ENCODE results near the gene SEC23B.

The SEC23B gene

DNA sequence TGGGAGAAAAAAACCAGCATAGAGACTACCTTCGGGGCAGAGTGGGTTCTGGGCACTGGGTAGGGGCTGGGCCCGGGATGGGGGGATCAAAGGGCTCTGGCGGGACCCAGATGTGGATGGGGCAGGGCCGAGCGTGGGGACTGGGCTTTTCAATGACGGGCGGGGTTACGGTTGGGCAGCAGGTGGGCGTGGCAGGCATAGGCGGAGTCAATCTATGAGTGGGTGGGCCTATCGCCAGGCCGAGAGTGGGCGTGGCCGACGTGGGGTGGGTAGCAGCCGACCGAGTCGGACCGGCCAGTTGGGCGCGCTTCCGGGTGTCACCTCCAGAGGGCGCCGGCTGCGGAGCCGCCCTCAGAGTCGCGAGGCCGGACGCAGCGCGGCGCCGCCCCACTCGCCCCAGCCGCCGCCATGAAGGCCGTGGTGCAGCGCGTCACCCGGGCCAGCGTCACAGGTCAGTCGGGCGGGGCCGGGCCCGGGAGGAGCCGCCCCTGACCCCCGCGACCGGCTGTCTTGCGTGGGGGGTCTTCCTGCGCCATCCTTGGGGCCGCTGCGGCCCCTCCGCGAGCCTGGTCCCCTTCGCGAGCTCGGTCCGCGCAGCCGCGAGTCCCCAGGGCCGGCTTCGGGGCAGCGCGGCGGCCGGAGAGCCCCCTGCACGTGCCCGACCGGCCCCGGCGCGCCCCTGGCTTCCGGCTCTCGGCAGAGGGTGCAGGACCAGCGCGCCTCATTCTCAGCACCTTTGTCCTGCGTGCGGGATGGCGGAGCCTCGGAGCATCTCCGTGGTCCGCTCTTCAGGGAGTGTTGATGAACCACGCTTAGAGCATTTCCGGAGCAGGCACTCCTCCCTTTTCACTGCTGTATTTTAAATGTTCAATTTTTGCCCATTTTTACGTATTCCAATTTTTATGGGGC is 80.2 kb downstream of the SEC23B start, which contains the start of gene DTD1:
DTD1 (plus strand) TSS at position 390 of the 909 bp plus-strand sequence; CDS start at position 409, 19 bp downstream.
- TF ChIP-seq, protein P1, sequence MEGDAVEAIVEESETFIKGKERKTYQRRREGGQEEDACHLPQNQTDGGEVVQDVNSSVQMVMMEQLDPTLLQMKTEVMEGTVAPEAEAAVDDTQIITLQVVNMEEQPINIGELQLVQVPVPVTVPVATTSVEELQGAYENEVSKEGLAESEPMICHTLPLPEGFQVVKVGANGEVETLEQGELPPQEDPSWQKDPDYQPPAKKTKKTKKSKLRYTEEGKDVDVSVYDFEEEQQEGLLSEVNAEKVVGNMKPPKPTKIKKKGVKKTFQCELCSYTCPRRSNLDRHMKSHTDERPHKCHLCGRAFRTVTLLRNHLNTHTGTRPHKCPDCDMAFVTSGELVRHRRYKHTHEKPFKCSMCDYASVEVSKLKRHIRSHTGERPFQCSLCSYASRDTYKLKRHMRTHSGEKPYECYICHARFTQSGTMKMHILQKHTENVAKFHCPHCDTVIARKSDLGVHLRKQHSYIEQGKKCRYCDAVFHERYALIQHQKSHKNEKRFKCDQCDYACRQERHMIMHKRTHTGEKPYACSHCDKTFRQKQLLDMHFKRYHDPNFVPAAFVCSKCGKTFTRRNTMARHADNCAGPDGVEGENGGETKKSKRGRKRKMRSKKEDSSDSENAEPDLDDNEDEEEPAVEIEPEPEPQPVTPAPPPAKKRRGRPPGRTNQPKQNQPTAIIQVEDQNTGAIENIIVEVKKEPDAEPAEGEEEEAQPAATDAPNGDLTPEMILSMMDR (IDR thresholded peaks at IDR 0.05): peak; percentile 91
- TF ChIP-seq ZFX (IDR thresholded peaks at IDR 0.05; ENCODE audit: borderline replicate concordance): no peak
- H3K27ac ChIP-seq: peak within 1 kb of the TSS; percentile 48; the same call in 1 of the 2 replicates

DNA sequence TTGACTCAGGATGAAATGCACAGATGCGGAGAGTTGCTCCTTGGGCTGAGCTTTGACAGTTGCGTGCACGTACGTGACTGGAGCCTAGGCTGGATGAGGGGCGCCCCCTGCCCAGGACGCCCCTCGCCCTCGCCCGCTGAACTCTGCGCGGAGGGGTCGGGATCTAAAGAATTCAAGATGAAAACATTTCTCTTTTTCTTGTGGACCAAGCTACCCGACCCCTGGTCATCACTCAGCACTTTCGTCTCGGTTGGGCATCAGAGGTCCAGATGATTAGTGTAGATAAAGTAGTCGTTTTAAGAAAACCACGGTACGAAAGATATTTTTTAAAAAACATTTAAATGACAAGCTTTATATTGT is 80.8 kb downstream of the SEC23B start:
- H3K27ac ChIP-seq: no peak overlapping the region
- TF ChIP-seq ZFX (IDR thresholded peaks at IDR 0.05; ENCODE audit: borderline replicate concordance): no peak
- TF ChIP-seq, protein P1 (IDR thresholded peaks at IDR 0.05): no peak

DNA sequence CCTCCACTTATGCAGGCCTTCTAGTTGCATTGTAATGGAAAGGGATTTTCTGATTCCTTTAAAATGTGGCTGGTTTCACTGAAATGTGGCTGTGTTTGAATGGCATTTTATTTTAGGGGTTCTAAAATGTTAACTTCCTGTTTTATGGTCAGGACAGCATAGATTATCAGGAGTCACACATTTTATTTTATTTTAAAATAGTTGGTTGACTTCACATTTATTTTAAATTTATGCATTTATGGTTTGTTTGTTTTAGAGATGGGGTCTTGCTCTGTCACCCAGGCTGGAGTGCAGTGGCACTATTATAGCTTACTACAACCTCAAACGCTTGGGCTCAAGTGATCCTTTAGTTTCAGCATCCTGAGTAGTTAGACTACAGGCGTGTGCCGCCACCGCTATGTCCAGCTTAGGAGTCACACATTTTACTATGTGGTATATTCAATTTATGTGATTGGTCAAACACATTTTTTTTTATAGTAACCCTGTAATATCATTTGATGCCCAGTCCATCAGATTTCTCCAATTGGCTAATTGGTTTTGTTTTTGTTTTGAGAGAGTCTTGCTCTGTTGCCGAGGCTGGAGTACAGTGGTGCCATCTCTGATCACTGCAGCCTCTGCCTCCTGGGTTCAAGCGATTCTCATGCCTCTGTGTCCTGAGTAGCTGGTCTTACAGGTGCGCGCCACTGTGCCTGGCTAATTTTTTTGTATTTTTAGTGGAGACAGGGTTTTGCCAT is 82.4 kb downstream of the SEC23B start:
- H3K27ac ChIP-seq: no peak overlapping the region
- TF ChIP-seq ZFX (IDR thresholded peaks at IDR 0.05; ENCODE audit: borderline replicate concordance): no peak
- TF ChIP-seq, protein P1 (IDR thresholded peaks at IDR 0.05): no peak

DNA sequence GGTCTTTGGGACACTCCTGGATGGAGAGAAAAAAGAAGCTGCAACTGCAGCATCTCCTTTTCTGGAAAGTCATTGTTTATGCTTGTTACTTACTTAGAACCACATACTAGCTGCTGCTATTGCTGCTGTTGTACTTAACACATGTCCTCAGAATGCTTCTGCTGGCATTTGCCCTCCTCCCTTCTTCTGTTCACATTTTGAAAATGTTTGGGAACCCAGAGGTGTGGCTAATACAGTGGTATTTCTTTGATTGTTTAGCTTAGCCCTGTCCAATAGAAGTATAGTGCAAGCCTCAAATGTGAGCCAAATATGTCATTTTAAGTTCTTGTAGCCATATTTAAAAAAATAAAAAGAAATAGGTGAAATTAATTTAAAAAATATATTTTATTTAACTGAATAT is 88.5 kb downstream of the SEC23B start:
- TF ChIP-seq, protein P1 (IDR thresholded peaks at IDR 0.05): no peak
- TF ChIP-seq ZFX (IDR thresholded peaks at IDR 0.05; ENCODE audit: borderline replicate concordance): no peak
- H3K27ac ChIP-seq: no peak overlapping the region

DNA sequence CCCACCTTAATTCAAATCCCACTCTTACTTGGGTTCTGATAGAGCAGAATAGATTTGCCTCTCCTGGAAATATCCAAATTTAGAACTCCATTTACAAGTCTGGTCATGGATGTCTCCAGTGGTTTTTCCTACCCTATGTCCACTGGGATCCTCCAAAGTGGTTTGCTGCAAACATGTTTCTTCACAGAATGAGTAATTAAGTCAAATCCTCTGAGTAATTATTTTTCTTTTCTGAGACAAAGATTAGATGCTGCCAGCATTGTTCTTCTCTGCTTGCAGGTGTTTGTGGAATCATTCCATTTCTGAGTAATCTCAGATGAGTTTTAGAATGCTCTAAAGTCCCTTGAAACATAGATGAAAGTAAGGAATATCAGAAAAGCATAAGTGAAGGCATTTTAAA is 102.0 kb downstream of the SEC23B start:
- no peak overlapping the region for H3K27ac ChIP-seq
- TF ChIP-seq, protein P1 (IDR thresholded peaks at IDR 0.05): no peak

All from 22Rv1 (cell line).